ENCODE data around the gene DNAI1.
A peak's percentile ranks its signal among the peaks of the same experiment; 100 is the strongest.
"Not testable (repeated sequence)": the region's sequence is repeated elsewhere in the genome, so short reads cannot be mapped to it uniquely, and the experiment has no call there.

The DNAI1 gene

GRCh38 chr9:34522971-34523797 is 64.6 kb downstream of the DNAI1 start, which contains the start of gene ENHO:
ENHO (minus strand) TSS chr9:34522990; CDS start chr9:34521695, 1,295 bp downstream.
- peak within 1 kb of the TSS; percentile 12 for H3K4me3 ChIP-seq (ENCODE audit: control insufficient read depth, low read depth, low read length)
- DNase-seq (ENCODE audit: low read depth) = peak; percentile 70
- TF ChIP-seq, protein P1, sequence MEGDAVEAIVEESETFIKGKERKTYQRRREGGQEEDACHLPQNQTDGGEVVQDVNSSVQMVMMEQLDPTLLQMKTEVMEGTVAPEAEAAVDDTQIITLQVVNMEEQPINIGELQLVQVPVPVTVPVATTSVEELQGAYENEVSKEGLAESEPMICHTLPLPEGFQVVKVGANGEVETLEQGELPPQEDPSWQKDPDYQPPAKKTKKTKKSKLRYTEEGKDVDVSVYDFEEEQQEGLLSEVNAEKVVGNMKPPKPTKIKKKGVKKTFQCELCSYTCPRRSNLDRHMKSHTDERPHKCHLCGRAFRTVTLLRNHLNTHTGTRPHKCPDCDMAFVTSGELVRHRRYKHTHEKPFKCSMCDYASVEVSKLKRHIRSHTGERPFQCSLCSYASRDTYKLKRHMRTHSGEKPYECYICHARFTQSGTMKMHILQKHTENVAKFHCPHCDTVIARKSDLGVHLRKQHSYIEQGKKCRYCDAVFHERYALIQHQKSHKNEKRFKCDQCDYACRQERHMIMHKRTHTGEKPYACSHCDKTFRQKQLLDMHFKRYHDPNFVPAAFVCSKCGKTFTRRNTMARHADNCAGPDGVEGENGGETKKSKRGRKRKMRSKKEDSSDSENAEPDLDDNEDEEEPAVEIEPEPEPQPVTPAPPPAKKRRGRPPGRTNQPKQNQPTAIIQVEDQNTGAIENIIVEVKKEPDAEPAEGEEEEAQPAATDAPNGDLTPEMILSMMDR (conservative IDR thresholded peaks at IDR 0.05; ENCODE audit: control insufficient read depth, insufficient read depth, low read depth, low read length) = no peak

- no peak overlapping the region for H3K4me3 ChIP-seq (ENCODE audit: control insufficient read depth, low read depth, low read length)
- TF ChIP-seq, protein P1 (conservative IDR thresholded peaks at IDR 0.05; ENCODE audit: control insufficient read depth, insufficient read depth, low read depth, low read length) = no peak
- no peak for DNase-seq (ENCODE audit: low read depth)
These were observed 65.7 kb downstream of the DNAI1 start for GRCh38 chr9:34524349-34524748.

DNA sequence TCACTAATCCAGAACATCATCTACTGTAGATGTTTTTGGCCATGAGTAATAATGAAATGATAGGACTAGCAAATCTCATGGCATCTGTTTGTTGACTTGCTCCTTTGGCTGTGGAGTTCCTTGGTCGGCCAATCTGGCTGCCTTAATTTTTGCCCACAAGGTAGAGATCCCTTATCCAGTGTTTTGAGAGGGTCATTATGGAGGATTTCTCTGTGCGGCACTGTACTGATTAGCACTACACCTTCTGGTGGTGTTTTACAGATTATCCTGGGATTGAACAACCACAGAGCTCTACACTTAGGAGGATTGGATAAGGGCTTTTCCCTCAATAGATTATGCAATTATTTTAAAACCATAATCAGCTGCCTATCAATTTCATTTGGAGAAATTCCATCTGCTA is 67.4 kb downstream of the DNAI1 start:
- no peak for DNase-seq (ENCODE audit: low read depth)
- TF ChIP-seq, protein P1 (conservative IDR thresholded peaks at IDR 0.05; ENCODE audit: control insufficient read depth, insufficient read depth, low read depth, low read length) = no peak
- H3K4me3 ChIP-seq (ENCODE audit: control insufficient read depth, low read depth, low read length) = no peak overlapping the region

- not testable (repeated sequence) for DNase-seq (ENCODE audit: low read depth); H3K4me3 ChIP-seq (ENCODE audit: control insufficient read depth, low read depth, low read length)
These were observed 73.4 kb downstream of the DNAI1 start for GRCh38 chr9:34532041-34532440.

DNA sequence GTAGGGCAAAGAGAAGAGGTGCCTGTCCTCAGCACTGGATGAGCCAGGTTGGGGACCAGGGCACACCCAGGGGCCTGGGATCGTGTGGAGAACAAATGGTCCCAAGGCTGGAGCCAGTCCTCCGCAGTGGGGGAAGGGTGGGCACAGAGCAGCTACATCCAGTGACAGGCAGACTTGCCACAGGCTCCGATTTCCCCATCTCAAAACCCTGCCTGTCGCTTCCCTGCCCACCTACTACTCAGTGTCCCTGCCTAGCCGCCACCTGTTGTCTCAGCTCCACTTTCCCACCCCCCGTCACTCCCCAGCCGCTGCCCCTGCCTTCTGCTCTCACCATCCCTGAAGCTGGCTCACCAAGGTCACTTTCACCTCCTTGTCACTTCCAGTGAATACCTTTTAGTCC is 78.1 kb downstream of the DNAI1 start:
- no peak for DNase-seq (ENCODE audit: low read depth)
- TF ChIP-seq, protein P1 (conservative IDR thresholded peaks at IDR 0.05; ENCODE audit: control insufficient read depth, insufficient read depth, low read depth, low read length) = no peak
- no peak overlapping the region for H3K4me3 ChIP-seq (ENCODE audit: control insufficient read depth, low read depth, low read length)

GRCh38 chr9:34540827-34541226 is 82.2 kb downstream of the DNAI1 start:
- TF ChIP-seq, protein P1 (conservative IDR thresholded peaks at IDR 0.05; ENCODE audit: control insufficient read depth, insufficient read depth, low read depth, low read length) = no peak
- peak; percentile 62 for DNase-seq (ENCODE audit: low read depth)
- H3K4me3 ChIP-seq (ENCODE audit: control insufficient read depth, low read depth, low read length) = no peak overlapping the region

GRCh38 chr9:34541540-34541939 is 82.9 kb downstream of the DNAI1 start:
- TF ChIP-seq, protein P1 (conservative IDR thresholded peaks at IDR 0.05; ENCODE audit: control insufficient read depth, insufficient read depth, low read depth, low read length) = no peak
- H3K4me3 ChIP-seq (ENCODE audit: control insufficient read depth, low read depth, low read length) = no peak overlapping the region
- DNase-seq (ENCODE audit: low read depth) = no peak

Measured in fibroblast of mammary gland (primary cell).